ENCODE measurements around the gene PARD3B.

- TF ChIP-seq TAF1 (IDR thresholded peaks at IDR 0.05; ENCODE audit: low read depth, low read length) (no peak), POLR2A (IDR thresholded peaks at IDR 0.05; ENCODE audit: control extremely low read depth in 1 of 2, low read depth in 2 of 2, low read length in 2 of 2) (no peak), SUZ12 (IDR thresholded peaks at IDR 0.05; ENCODE audit: low read length) (no peak), EP300 (IDR thresholded peaks at IDR 0.05; ENCODE audit: borderline replicate concordance in 1 of 2, low read depth in 2 of 2, low read length in 2 of 2) (no peak), MAFK (IDR thresholded peaks at IDR 0.05; ENCODE audit: low read depth, low read length) (no peak), ZNF274 (IDR thresholded peaks at IDR 0.05; ENCODE audit: borderline replicate concordance, extremely low read depth, low read length) (no peak), SIN3A (conservative IDR thresholded peaks at IDR 0.05 in 1 of 2, IDR thresholded peaks at IDR 0.05 in 1 of 2; ENCODE audit: low read depth in 1 of 2, low read length in 2 of 2) (no peak), TEAD4 (IDR thresholded peaks at IDR 0.05; ENCODE audit: low read depth, low read length) (no peak), PHF8 (conservative IDR thresholded peaks at IDR 0.05; ENCODE audit: low read depth, low read length) (no peak), POLR2AphosphoS5 (IDR thresholded peaks at IDR 0.05; ENCODE audit: low read depth, low read length) (no peak), SAP30 (IDR thresholded peaks at IDR 0.05; ENCODE audit: insufficient read depth, insufficient replicate concordance, low read length) (no peak), EGR1 (IDR thresholded peaks at IDR 0.05; ENCODE audit: borderline replicate concordance, low read depth, low read length) (no peak)
- TF ChIP-seq, protein P1, sequence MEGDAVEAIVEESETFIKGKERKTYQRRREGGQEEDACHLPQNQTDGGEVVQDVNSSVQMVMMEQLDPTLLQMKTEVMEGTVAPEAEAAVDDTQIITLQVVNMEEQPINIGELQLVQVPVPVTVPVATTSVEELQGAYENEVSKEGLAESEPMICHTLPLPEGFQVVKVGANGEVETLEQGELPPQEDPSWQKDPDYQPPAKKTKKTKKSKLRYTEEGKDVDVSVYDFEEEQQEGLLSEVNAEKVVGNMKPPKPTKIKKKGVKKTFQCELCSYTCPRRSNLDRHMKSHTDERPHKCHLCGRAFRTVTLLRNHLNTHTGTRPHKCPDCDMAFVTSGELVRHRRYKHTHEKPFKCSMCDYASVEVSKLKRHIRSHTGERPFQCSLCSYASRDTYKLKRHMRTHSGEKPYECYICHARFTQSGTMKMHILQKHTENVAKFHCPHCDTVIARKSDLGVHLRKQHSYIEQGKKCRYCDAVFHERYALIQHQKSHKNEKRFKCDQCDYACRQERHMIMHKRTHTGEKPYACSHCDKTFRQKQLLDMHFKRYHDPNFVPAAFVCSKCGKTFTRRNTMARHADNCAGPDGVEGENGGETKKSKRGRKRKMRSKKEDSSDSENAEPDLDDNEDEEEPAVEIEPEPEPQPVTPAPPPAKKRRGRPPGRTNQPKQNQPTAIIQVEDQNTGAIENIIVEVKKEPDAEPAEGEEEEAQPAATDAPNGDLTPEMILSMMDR (IDR thresholded peaks at IDR 0.05; ENCODE audit: control extremely low read depth in 1 of 3, insufficient read depth in 1 of 3, low read depth in 1 of 3, low read length in 3 of 3) = no peak
These were observed 318.1 kb downstream of the PARD3B start for GRCh38 chr2:204863336-204863735.

Measured in H1 (cell line).